ENCODE data around the gene LIMA1.

LIMA1 gene

GRCh38 chr12:50261654-50262053 is 21.7 kb downstream of the LIMA1 start:
- no peak overlapping the region for H3K4me2 ChIP-seq (ENCODE audit: low read depth, low read length)

GRCh38 chr12:50258167-50258551 is 25.2 kb downstream of the LIMA1 start:
- no peaks in the 10 kb centered on the region for H3F3A ChIP-seq (ENCODE audit: insufficient read depth, low read length)
- no peaks in the 10 kb centered on the region for H3K36me3 ChIP-seq (replicated peaks; ENCODE audit: insufficient read depth, low read length)
- no peaks in the 10 kb centered on the region for H3K9me3 ChIP-seq (replicated peaks; ENCODE audit: insufficient read depth, low read length)
- DNase-seq, result no peak
- H3K4me2 ChIP-seq (ENCODE audit: low read depth, low read length), result no peak overlapping the region
- H2AFZ ChIP-seq (ENCODE audit: low read length), result no peak overlapping the region
- H4K20me1 ChIP-seq (ENCODE audit: insufficient read depth, low read length), result no peaks in the 10 kb centered on the region
- no peaks in the 10 kb centered on the region for H3K9me2 ChIP-seq (replicated peaks; ENCODE audit: insufficient read depth, low read length)
- H3K4me3 ChIP-seq (ENCODE audit: low read length), result no peak overlapping the region
- H3K4me1 ChIP-seq (ENCODE audit: low read length), result no peaks in the 10 kb centered on the region
- no peaks in the 10 kb centered on the region for H3K79me2 ChIP-seq (ENCODE audit: low read length)
- no peak overlapping the region for H3K27ac ChIP-seq (ENCODE audit: low read length)
- TF ChIP-seq CTCF (IDR thresholded peaks at IDR 0.05; ENCODE audit: low read length), result no peak
- no peak for TF ChIP-seq EZH2 (optimal IDR thresholded peaks at IDR 0.05; ENCODE audit: low read depth, low read length)
- TF ChIP-seq EZH2phosphoT487 (IDR thresholded peaks at IDR 0.05; ENCODE audit: low read length), result no peak
- H3K9ac ChIP-seq (ENCODE audit: low read length), result no peak overlapping the region
- no peaks in the 10 kb centered on the region for H3K27me3 ChIP-seq (replicated peaks; ENCODE audit: insufficient read depth, low read length)

More at GRCh38 chr12:50261654-50262053, 21.7 kb downstream of the LIMA1 start:
- no peak overlapping the region for H2AFZ ChIP-seq (ENCODE audit: low read length)
- no peaks in the 10 kb centered on the region for H3F3A ChIP-seq (ENCODE audit: insufficient read depth, low read length)
- TF ChIP-seq EZH2phosphoT487 (IDR thresholded peaks at IDR 0.05; ENCODE audit: low read length) (no peak), CTCF (IDR thresholded peaks at IDR 0.05; ENCODE audit: low read length) (no peak), EZH2 (optimal IDR thresholded peaks at IDR 0.05; ENCODE audit: low read depth, low read length) (no peak)
- H3K4me1 ChIP-seq (ENCODE audit: low read length), result no peaks in the 10 kb centered on the region
- no peaks in the 10 kb centered on the region for H3K9me3 ChIP-seq (replicated peaks; ENCODE audit: insufficient read depth, low read length)
- H3K9me2 ChIP-seq (replicated peaks; ENCODE audit: insufficient read depth, low read length), result no peaks in the 10 kb centered on the region
- H3K4me3 ChIP-seq (ENCODE audit: low read length), result no peak overlapping the region
- no peak for DNase-seq
- H3K27ac ChIP-seq (ENCODE audit: low read length), result no peak overlapping the region
- no peaks in the 10 kb centered on the region for H3K79me2 ChIP-seq (ENCODE audit: low read length)
- no peaks in the 10 kb centered on the region for H4K20me1 ChIP-seq (ENCODE audit: insufficient read depth, low read length)
- H3K9ac ChIP-seq (ENCODE audit: low read length), result no peak overlapping the region
- no peaks in the 10 kb centered on the region for H3K36me3 ChIP-seq (replicated peaks; ENCODE audit: insufficient read depth, low read length)
- H3K27me3 ChIP-seq (replicated peaks; ENCODE audit: insufficient read depth, low read length), result no peaks in the 10 kb centered on the region

GRCh38 chr12:50257236-50258166 is 25.8 kb downstream of the LIMA1 start:
- DNase-seq, result no peak
- no peaks in the 10 kb centered on the region for H3K9me3 ChIP-seq (replicated peaks; ENCODE audit: insufficient read depth, low read length)
- no peak overlapping the region for H3K4me3 ChIP-seq (ENCODE audit: low read length)
- no peaks in the 10 kb centered on the region for H3K4me1 ChIP-seq (ENCODE audit: low read length)
- no peaks in the 10 kb centered on the region for H4K20me1 ChIP-seq (ENCODE audit: insufficient read depth, low read length)
- H3K27me3 ChIP-seq (replicated peaks; ENCODE audit: insufficient read depth, low read length), result no peaks in the 10 kb centered on the region
- no peaks in the 10 kb centered on the region for H3K79me2 ChIP-seq (ENCODE audit: low read length)
- no peak overlapping the region for H3K9ac ChIP-seq (ENCODE audit: low read length)
- H3F3A ChIP-seq (ENCODE audit: insufficient read depth, low read length), result no peaks in the 10 kb centered on the region
- H3K4me2 ChIP-seq (ENCODE audit: low read depth, low read length), result no peak overlapping the region
- H3K27ac ChIP-seq (ENCODE audit: low read length), result no peak overlapping the region
- no peaks in the 10 kb centered on the region for H3K9me2 ChIP-seq (replicated peaks; ENCODE audit: insufficient read depth, low read length)
- TF ChIP-seq EZH2phosphoT487 (IDR thresholded peaks at IDR 0.05; ENCODE audit: low read length), result no peak
- no peak for TF ChIP-seq CTCF (IDR thresholded peaks at IDR 0.05; ENCODE audit: low read length)
- no peak for TF ChIP-seq EZH2 (optimal IDR thresholded peaks at IDR 0.05; ENCODE audit: low read depth, low read length)
- H2AFZ ChIP-seq (ENCODE audit: low read length), result no peak overlapping the region
- no peaks in the 10 kb centered on the region for H3K36me3 ChIP-seq (replicated peaks; ENCODE audit: insufficient read depth, low read length)

All from MM.1S (cell line).